ENCODE results near the gene CAMK1D. TPM values are rescaled to one million over a fixed set of nuclear protein-coding genes. Genes with fewer than 3 reads are reported as not detected.

Gene CAMK1D
- total and polyA plus RNA-seq, 2 of the 4 experiments (the other 2 are of a cell fraction): 5.0 to 5.3 TPM

DNA sequence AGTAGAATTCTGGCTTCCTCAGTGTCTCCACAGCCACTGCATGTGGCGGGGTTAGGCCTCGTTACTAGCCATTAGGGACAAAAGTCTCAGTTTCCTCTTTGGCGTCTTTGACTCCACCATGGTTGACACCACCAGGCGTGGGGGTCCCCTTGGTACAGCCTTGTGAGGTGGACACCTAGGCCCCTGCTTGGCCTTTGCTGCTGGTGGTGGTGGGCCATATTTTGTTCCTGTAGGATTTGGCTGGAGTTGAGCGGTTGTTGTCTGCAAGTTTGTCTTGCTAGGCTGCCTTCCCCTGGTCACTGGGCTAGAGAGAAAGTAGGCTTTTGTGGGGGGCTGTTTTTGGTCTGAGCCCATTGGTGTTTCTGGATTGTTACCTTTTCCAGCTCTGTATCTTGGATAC is 272.7 kb downstream of the CAMK1D start:
- Histone ChIP-seq H2BK20ac (ENCODE audit: low read depth, low read length) (no peak overlapping the region), H3K79me1 (ENCODE audit: low read depth in 1 of 2, low read length in 2 of 2) (no peaks in the 10 kb centered on the region), H3K4me1 (ENCODE audit: control insufficient read depth, insufficient read depth, low read length) (no peaks in the 10 kb centered on the region), H3K23ac (ENCODE audit: low read depth, low read length) (no peak overlapping the region), H3K4me2 (ENCODE audit: low read depth, low read length) (no peak overlapping the region), H3K4me3 (ENCODE audit: insufficient read depth, low read depth, low read length) (no peak overlapping the region), H4K91ac (ENCODE audit: insufficient read depth, low read depth, low read length) (no peak overlapping the region), H2AK9ac (replicated peaks; ENCODE audit: low read depth, low read length, poor library complexity) (no peak overlapping the region), H2BK15ac (ENCODE audit: low read depth, low read length) (no peak overlapping the region), H3K27ac (ENCODE audit: insufficient read depth, low read length) (no peak overlapping the region), H3K14ac (replicated peaks; ENCODE audit: low read depth, low read length) (no peak overlapping the region), H3K9me1 (ENCODE audit: insufficient read depth, low read length) (no peaks in the 10 kb centered on the region), H2AFZ (replicated peaks; ENCODE audit: low read length, poor library complexity) (no peak overlapping the region), H3K27me3 (ENCODE audit: control insufficient read depth, insufficient read depth, low read length) (no peaks in the 10 kb centered on the region), H4K8ac (ENCODE audit: low read depth in 2 of 2, low read length in 2 of 2) (no peak overlapping the region), H3K56ac (ENCODE audit: extremely low read depth, insufficient read depth, low read length) (no peak overlapping the region), H3K36me3 (ENCODE audit: control insufficient read depth, insufficient read depth, low read length) (no peaks in the 10 kb centered on the region), H4K5ac (ENCODE audit: low read depth, low read length) (no peak overlapping the region), H2BK120ac (ENCODE audit: low read depth, low read length) (no peak overlapping the region), H2BK5ac (ENCODE audit: low read depth, low read length, poor library complexity, severe bottlenecking) (no peak overlapping the region), H3K9ac (ENCODE audit: low read depth, low read length) (no peak overlapping the region), H2AK5ac (ENCODE audit: low read depth, low read length) (no peak overlapping the region), H3K4ac (ENCODE audit: low read depth, low read length) (no peak overlapping the region), H3K9me3 (ENCODE audit: control insufficient read depth, insufficient read depth, low read length) (no peaks in the 10 kb centered on the region), H4K20me1 (ENCODE audit: insufficient read depth, low read length) (no peaks in the 10 kb centered on the region), H3K18ac (ENCODE audit: low read depth, low read length) (no peak overlapping the region)
- BruUV-seq (replicated peaks): no TSS peak
- TF ChIP-seq CHD1 (IDR thresholded peaks at IDR 0.05; ENCODE audit: low read depth, low read length) (no peak), SMC3 (IDR thresholded peaks at IDR 0.05; ENCODE audit: low read depth, low read length) (no peak), RFX5 (IDR thresholded peaks at IDR 0.05; ENCODE audit: low read depth, low read length) (no peak), RCOR1 (IDR thresholded peaks at IDR 0.05; ENCODE audit: insufficient replicate concordance, low read length) (no peak), MAZ (IDR thresholded peaks at IDR 0.05; ENCODE audit: borderline replicate concordance, low read depth, low read length) (no peak), FOS (IDR thresholded peaks at IDR 0.05; ENCODE audit: low read depth, low read length) (no peak), BHLHE40 (IDR thresholded peaks at IDR 0.05; ENCODE audit: low read depth, low read length) (no peak), POLR2A (IDR thresholded peaks at IDR 0.05; ENCODE audit: low read depth, low read length) (no peak), NFE2L2 (IDR thresholded peaks at IDR 0.05; ENCODE audit: low read depth, low read length) (no peak), CEBPB (IDR thresholded peaks at IDR 0.05; ENCODE audit: low read depth, low read length) (no peak), CTCF (conservative IDR thresholded peaks at IDR 0.05; ENCODE audit: low read depth, low read length) (no peak), MXI1 (IDR thresholded peaks at IDR 0.05; ENCODE audit: borderline replicate concordance, low read depth, low read length) (no peak), RAD21 (IDR thresholded peaks at IDR 0.05; ENCODE audit: low read length) (no peak), MAFK (IDR thresholded peaks at IDR 0.05; ENCODE audit: low read depth, low read length) (no peak)
- TF ChIP-seq, protein P1, sequence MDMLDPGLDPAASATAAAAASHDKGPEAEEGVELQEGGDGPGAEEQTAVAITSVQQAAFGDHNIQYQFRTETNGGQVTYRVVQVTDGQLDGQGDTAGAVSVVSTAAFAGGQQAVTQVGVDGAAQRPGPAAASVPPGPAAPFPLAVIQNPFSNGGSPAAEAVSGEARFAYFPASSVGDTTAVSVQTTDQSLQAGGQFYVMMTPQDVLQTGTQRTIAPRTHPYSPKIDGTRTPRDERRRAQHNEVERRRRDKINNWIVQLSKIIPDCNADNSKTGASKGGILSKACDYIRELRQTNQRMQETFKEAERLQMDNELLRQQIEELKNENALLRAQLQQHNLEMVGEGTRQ (IDR thresholded peaks at IDR 0.05; ENCODE audit: low read depth, low read length): no peak
- TF ChIP-seq, protein P2, sequence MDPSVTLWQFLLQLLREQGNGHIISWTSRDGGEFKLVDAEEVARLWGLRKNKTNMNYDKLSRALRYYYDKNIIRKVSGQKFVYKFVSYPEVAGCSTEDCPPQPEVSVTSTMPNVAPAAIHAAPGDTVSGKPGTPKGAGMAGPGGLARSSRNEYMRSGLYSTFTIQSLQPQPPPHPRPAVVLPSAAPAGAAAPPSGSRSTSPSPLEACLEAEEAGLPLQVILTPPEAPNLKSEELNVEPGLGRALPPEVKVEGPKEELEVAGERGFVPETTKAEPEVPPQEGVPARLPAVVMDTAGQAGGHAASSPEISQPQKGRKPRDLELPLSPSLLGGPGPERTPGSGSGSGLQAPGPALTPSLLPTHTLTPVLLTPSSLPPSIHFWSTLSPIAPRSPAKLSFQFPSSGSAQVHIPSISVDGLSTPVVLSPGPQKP (IDR thresholded peaks at IDR 0.05; ENCODE audit: borderline replicate concordance, low read depth, low read length): no peak
- DNase-seq: no peak
- CTCF ChIA-PET: no interaction called here
- ATAC-seq (ENCODE audit: low read depth): no peak
- dilution Hi-C loops (cut with HindIII; ENCODE audit: low sequenced_read_pairs, unreplicated experiment): no loop called here
- in situ Hi-C loops (cut with MboI; ENCODE audit: low sequenced_read_pairs): no loop called here
- POLR2A ChIA-PET (ENCODE audit: unreplicated experiment): no interaction called here
- intact Hi-C loops (cut with micrococcal nuclease): no loop called here
- no CpG with 5 or more reads among the region's 5 CpGs for WGBS, 2 experiments (ENCODE audit: extremely low coverage in 2 of 2, insufficient read length in 1 of 2)

Measured in IMR-90 (cell line).